Activated CD8-positive, alpha-beta memory T cell treated with anti-CD3 and anti-CD28 coated beads, Interleukin-2, amount 10 ng/mL, durations not matched to agents 7 days and 5 days (primary cell): Measurements from ENCODE around the gene GABARAP. TPM values are rescaled to one million over a fixed set of nuclear protein-coding genes. Genes with fewer than 3 reads are reported as not detected.

Source experiments
- ATAC-seq: fragments of 150-1000 bp; cut with Tn5 transposase; one replicate; pipeline ENCODE4 v1.10.0; 2021; ENCODE audit warnings: moderate library complexity
- CTCF ChIA-PET: fragments of 350-600 bp; sonication (Branson Sonifier 250); formaldehyde crosslinking; loops from one replicate; lab custom pipeline; 2021; ENCODE audit warnings: antibody characterized with exemption; lab: Charles Lee
- DNase-seq: peaks from one replicate; pipeline ENCODE4 v3.0.0-alpha.2; 2020
- H3K27ac Mint-ChIP-seq: one replicate; pipeline ENCODE4 v1.8.0; 2021; ENCODE audit warnings: mild to moderate bottlenecking, mixed read lengths
- H3K27me3 Mint-ChIP-seq: one replicate; pipeline ENCODE4 v1.8.0; 2021; ENCODE audit warnings: mixed read lengths
- H3K36me3 Mint-ChIP-seq: one replicate; pipeline ENCODE4 v1.8.0; 2021; ENCODE audit warnings: mild to moderate bottlenecking, mixed read lengths
- H3K4me1 Mint-ChIP-seq: one replicate; pipeline ENCODE4 v1.8.0; 2021; ENCODE audit warnings: mixed read lengths
- H3K4me3 Mint-ChIP-seq: one replicate; pipeline ENCODE4 v1.8.0; 2021; ENCODE audit warnings: mild to moderate bottlenecking, moderate library complexity, mixed read lengths
- H3K9me3 Mint-ChIP-seq: one replicate; pipeline ENCODE4 v1.8.0; 2022; ENCODE audit warnings: low read depth, mixed read lengths
- total RNA-seq, 2 experiments: library from RNA; stranded (reverse); gene quantifications; one replicate each; pipeline ENCODE4 v1.2.3, GENCODE V29; 2021

The GABARAP gene
- total RNA-seq, 2 experiments from 2014 or later: 207 to 231 TPM

- Mint-ChIP-seq H3K4me1 (peaks cover 37% of the 10 kb centered on the region), H3K27ac (peak overlapping the region; percentile 91), H3K9me3 (no peaks in the 10 kb centered on the region), H3K4me3 (peak overlapping the region; percentile 91), H3K36me3 (peaks cover 10% of the 10 kb centered on the region), H3K27me3 (no peaks in the 10 kb centered on the region)
- CTCF ChIA-PET: interaction anchor here (0.6 to 4.1 kb wide), 22 partner anchors 11 to 340 kb away, joined by 3 to 42 read pairs (median 4); partner anchors contain the start of genes ACAP1, CLDN7, CTDNEP1 and ELP5
- ATAC-seq (peak; percentile 45), DNase-seq (peak; percentile 77)
Measured at GRCh38 chr17:7220593-7221277, 21.5 kb downstream of the GABARAP start.

- CTCF ChIA-PET: interaction anchor here (0.6 to 4.1 kb wide), 26 partner anchors 11 to 395 kb away, joined by 3 to 42 read pairs (median 3); partner anchors contain the start of genes ACAP1, CLDN7, CTDNEP1 and DVL2
- H3K4me3 Mint-ChIP-seq: peak within 1 kb of the TSS; percentile 91
- ATAC-seq: peak; percentile 87
- peak; percentile 89 for DNase-seq
- H3K27ac Mint-ChIP-seq: peak within 1 kb of the TSS; percentile 91
- no peaks in the 10 kb centered on the region for H3K27me3 Mint-ChIP-seq
- peaks cover 10% of the 10 kb centered on the region for H3K36me3 Mint-ChIP-seq
- H3K4me1 Mint-ChIP-seq: peaks cover 44% of the 10 kb centered on the region
- H3K9me3 Mint-ChIP-seq: no peaks in the 10 kb centered on the region
Measured at GRCh38 chr17:7219812-7220592, 22.2 kb downstream of the GABARAP start, which contains the start of the genes ACADVL and DLG4. Gene ACADVL, plus strand, starts transcription at chr17:7219938. Its CDS starts 47 bp downstream, at chr17:7219985. Gene DLG4, minus strand, starts transcription at chr17:7219836.

- CTCF ChIA-PET: interaction anchor here (0.6 to 4.1 kb wide), 12 partner anchors 12 to 395 kb away, joined by 3 to 42 read pairs (median 4); partner anchors contain the start of genes CTDNEP1, DVL2, ELP5 and FXR2
- Mint-ChIP-seq H3K27me3 (no peaks in the 10 kb centered on the region), H3K36me3 (peaks cover 10% of the 10 kb centered on the region), H3K9me3 (no peaks in the 10 kb centered on the region), H3K4me3 (peak overlapping the region; percentile 91), H3K27ac (peak overlapping the region; percentile 91), H3K4me1 (peaks cover 50% of the 10 kb centered on the region)
- ATAC-seq (no peak), DNase-seq (no peak)
Measured at GRCh38 chr17:7219229-7219811, 22.9 kb downstream of the GABARAP start.

GRCh38 chr17:7218758-7219157, 23.5 kb downstream of the GABARAP start:
- ATAC-seq (no peak), DNase-seq (no peak)
- H3K4me3 Mint-ChIP-seq: no peak overlapping the region
- no peaks in the 10 kb centered on the region for H3K9me3 Mint-ChIP-seq
- peaks cover 10% of the 10 kb centered on the region for H3K36me3 Mint-ChIP-seq
- no peak overlapping the region for H3K27ac Mint-ChIP-seq
- H3K4me1 Mint-ChIP-seq: peaks cover 55% of the 10 kb centered on the region
- CTCF ChIA-PET: interaction anchor here (1.7 to 4.1 kb wide), 3 partner anchors 20 to 396 kb away, joined by 5 to 42 read pairs (median 18); partner anchors contain the start of genes FXR2 and PHF23
- no peaks in the 10 kb centered on the region for H3K27me3 Mint-ChIP-seq

GRCh38 chr17:7218166-7218565, 24.1 kb downstream of the GABARAP start:
- CTCF ChIA-PET: no interaction called here
- peaks cover 59% of the 10 kb centered on the region for H3K4me1 Mint-ChIP-seq
- ATAC-seq (no peak), DNase-seq (no peak)
- H3K27me3 Mint-ChIP-seq: peaks cover 4% of the 10 kb centered on the region
- peak overlapping the region; percentile 7 for H3K4me3 Mint-ChIP-seq
- no peaks in the 10 kb centered on the region for H3K9me3 Mint-ChIP-seq
- peaks cover 5% of the 10 kb centered on the region for H3K36me3 Mint-ChIP-seq
- H3K27ac Mint-ChIP-seq: no peak overlapping the region

GRCh38 chr17:7217113-7217987, 24.9 kb downstream of the GABARAP start:
- no peaks in the 10 kb centered on the region for H3K36me3 Mint-ChIP-seq
- peaks cover 7% of the 10 kb centered on the region for H3K27me3 Mint-ChIP-seq
- no peak overlapping the region for H3K4me3 Mint-ChIP-seq
- CTCF ChIA-PET: no interaction called here
- H3K9me3 Mint-ChIP-seq: no peaks in the 10 kb centered on the region
- ATAC-seq: no peak
- DNase-seq: no peak
- H3K27ac Mint-ChIP-seq: no peak overlapping the region
- H3K4me1 Mint-ChIP-seq: peaks cover 60% of the 10 kb centered on the region

GRCh38 chr17:7216242-7217112, 25.8 kb downstream of the GABARAP start:
- no peak for ATAC-seq
- Mint-ChIP-seq H3K27me3 (peaks cover 13% of the 10 kb centered on the region), H3K4me1 (peaks cover 61% of the 10 kb centered on the region), H3K4me3 (peak overlapping the region; percentile 0), H3K36me3 (no peaks in the 10 kb centered on the region), H3K9me3 (no peaks in the 10 kb centered on the region), H3K27ac (no peak overlapping the region)
- no peak for DNase-seq
- CTCF ChIA-PET: interaction anchor here (0.5 kb wide), 1 partner anchor 466 kb away, joined by 3 read pairs; no protein-coding TSS in a partner anchor

- H3K27ac Mint-ChIP-seq: no peak overlapping the region
- no peaks in the 10 kb centered on the region for H3K36me3 Mint-ChIP-seq
- no peak overlapping the region for H3K4me3 Mint-ChIP-seq
- CTCF ChIA-PET: interaction anchor here (1.5 to 1.6 kb wide), 2 partner anchors 10 to 38 kb away, joined by 3 to 5 read pairs; no protein-coding TSS in a partner anchor
- no peak for DNase-seq
- no peak for ATAC-seq
- H3K4me1 Mint-ChIP-seq: peaks cover 54% of the 10 kb centered on the region
- H3K27me3 Mint-ChIP-seq: peaks cover 13% of the 10 kb centered on the region
- H3K9me3 Mint-ChIP-seq: no peaks in the 10 kb centered on the region
Measured at GRCh38 chr17:7215652-7216180, 26.5 kb downstream of the GABARAP start.

GRCh38 chr17:7215136-7215638, 27.1 kb downstream of the GABARAP start:
- no peak for DNase-seq
- Mint-ChIP-seq H3K4me3 (peak overlapping the region; percentile 77), H3K4me1 (peaks cover 50% of the 10 kb centered on the region), H3K27me3 (peaks cover 15% of the 10 kb centered on the region), H3K9me3 (no peaks in the 10 kb centered on the region), H3K36me3 (no peaks in the 10 kb centered on the region), H3K27ac (peak overlapping the region; percentile 88)
- no peak for ATAC-seq
- CTCF ChIA-PET: interaction anchor here (0.8 to 1.6 kb wide), 5 partner anchors 9 to 169 kb away, joined by 3 to 10 read pairs (median 5); partner anchors contain the start of gene GABARAP

- CTCF ChIA-PET: interaction anchor here (0.7 to 1.6 kb wide), 9 partner anchors 9 to 298 kb away, joined by 3 to 10 read pairs (median 3); partner anchors contain the start of genes CTDNEP1 and GABARAP
Measured at GRCh38 chr17:7214300-7215135, 27.7 kb downstream of the GABARAP start.

More at GRCh38 chr17:7214300-7215135, 27.7 kb downstream of the GABARAP start:
- peaks cover 49% of the 10 kb centered on the region for H3K4me1 Mint-ChIP-seq
- peak overlapping the region; percentile 77 for H3K4me3 Mint-ChIP-seq
- H3K9me3 Mint-ChIP-seq: no peaks in the 10 kb centered on the region
- peak; percentile 86 for ATAC-seq
- no peaks in the 10 kb centered on the region for H3K36me3 Mint-ChIP-seq
- peaks cover 18% of the 10 kb centered on the region for H3K27me3 Mint-ChIP-seq
- H3K27ac Mint-ChIP-seq: peak overlapping the region; percentile 88
- DNase-seq: peak; percentile 100
